NCI-H345 treated with DMSO at 0.1 percent for 48 hours (cell line): Measurements from ENCODE around the gene PLXNB3.
"Not testable (repeated sequence)": the region's sequence is repeated elsewhere in the genome, so short reads cannot be mapped to it uniquely, and the experiment has no call there.

Experiments
- DNase-seq: peaks from one replicate; lab custom pipeline; 2025; ENCODE audit not compliant: unreplicated experiment; lab: John Stamatoyannopoulos, UW

Gene PLXNB3

GRCh38 chrX:153806999-153807575 lies 43.0 kb downstream of the PLXNB3 start:
- no peak for DNase-seq

DNA sequence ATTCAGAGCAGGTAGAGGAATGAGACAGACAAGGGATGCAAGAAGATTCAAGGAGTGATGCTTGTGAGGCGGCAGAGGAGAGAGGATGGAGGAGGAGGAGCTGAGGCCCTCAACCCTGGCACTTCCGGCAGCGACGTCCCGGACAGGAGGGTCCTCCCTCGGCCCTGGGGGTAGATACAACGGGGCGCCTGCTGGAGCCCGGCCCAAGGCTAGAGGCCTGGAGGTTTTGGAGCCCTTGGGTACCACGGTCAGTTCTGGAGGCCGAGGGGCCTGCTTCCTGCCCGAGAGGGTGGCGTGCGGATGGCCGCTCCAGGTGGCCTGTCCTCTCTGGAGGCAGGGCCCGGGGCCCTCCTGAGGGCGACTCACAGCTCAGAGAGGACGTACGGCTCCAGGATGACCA lies 43.9 kb downstream of the PLXNB3 start:
- DNase-seq: no peak

GRCh38 chrX:153812220-153812619 lies 48.2 kb downstream of the PLXNB3 start:
- DNase-seq: no peak

DNA sequence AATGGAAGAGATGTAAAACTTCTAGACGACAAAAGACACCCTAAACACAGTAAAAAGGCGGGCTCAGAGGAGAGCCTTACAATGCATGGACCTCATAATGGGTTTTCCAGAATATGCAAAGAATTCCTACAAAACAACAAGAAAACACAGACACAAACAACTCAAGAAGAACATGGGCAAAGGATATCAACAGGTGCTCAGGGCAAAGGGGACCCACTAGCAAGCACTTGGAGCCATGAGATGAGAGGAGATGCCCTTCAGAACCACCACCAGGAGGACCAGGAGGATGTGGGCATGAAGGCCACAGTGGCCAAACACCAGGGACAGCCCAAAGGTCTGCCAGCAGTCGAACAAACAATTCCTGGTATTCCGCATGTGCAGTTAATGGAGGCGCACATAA lies 49.1 kb downstream of the PLXNB3 start:
- DNase-seq: no peak

- DNase-seq: no peak
Measured at GRCh38 chrX:153814591-153815315, 50.7 kb downstream of the PLXNB3 start.

- DNase-seq: no peak
Measured at GRCh38 chrX:153816831-153817690, 53.0 kb downstream of the PLXNB3 start.

GRCh38 chrX:153818064-153818463 lies 54.0 kb downstream of the PLXNB3 start:
- DNase-seq: not testable (repeated sequence)

DNA sequence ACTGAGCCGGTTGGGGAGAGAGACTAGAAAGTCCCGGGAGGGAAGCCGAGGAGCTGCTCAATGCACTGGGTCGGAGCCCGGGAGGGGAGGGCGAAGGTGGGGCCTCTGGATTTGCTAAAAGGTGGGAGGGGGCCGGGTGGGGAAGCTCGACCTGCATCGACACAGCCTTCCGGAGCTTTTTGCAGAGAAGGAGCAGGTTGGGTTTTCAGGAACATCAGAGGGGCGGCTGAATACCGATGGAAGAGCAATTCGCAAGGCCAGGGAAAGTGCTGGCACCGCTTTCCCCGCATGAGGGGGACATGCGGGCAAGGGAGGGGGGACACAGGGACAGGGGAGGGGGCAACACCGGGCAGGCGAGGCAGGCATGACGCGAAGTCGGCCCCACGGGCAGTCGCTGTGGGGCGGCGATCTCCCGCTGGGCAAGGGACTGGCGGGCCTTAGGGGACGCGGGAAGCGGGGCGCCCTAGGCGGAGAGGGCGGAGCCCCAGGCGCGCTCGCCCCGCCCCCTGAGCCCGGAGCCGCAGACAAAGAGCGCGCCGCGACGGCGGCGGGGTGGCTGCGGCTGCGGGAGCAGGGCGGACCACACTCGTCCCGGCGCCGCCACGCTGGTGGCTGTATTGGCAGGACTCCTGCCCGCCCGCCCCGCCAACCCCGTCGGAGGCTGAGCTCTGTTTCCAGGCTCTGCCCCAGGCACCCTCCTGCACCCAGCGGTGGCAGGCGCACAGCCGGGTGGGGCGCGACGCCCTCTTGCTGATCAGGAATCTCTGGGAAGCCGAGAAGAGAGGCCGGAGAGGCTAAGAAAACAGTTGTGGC lies 54.7 kb downstream of the PLXNB3 start:
- DNase-seq: peak; percentile 24

- no peak for DNase-seq
Measured at GRCh38 chrX:153819384-153820040, 55.5 kb downstream of the PLXNB3 start.

DNA sequence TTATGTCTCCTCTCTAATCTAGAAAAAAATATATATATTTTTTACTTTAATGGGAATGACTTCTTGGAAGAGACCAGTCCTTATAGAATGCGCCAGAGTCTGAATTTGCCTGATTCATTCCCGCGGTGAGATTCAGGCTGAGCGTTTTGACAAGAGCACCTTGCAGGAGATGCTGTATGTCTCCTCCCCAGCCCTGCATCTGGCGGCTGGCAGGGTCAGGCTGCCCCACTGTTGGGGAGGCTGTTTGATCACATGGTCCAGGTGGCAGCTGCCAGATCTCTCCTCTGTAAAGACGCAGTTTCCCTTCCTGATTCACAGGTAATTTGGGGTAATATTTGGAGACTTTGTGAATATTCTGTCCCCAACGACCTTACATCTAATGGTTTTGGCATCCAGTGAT lies 56.6 kb downstream of the PLXNB3 start:
- no peak for DNase-seq

GRCh38 chrX:153821066-153821465 lies 57.0 kb downstream of the PLXNB3 start:
- DNase-seq: no peak

- DNase-seq: no peak
Measured at GRCh38 chrX:153824348-153824747, 60.3 kb downstream of the PLXNB3 start.

DNA sequence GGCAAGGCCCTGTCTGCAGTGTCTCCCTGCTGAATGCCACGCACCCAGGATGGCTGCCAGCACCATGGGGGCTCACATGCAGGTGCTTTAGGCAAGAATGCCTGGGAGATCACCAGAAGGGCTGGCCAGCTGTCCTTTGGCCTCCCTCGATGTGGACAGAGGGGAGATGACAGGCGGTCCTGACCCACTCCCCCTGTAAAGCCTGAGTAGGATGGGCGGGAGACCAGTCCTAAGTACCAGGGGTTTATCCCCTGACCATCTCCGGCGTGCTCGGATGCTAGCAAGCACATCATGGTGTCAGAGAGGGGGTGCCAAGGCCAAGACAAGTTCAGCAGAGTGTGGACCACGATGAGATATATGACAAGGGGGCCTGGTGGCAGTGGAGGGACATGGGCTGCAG lies 61.0 kb downstream of the PLXNB3 start:
- DNase-seq: no peak
